K562 (cell line): ENCODE data around the gene PACC1. TPM values are rescaled to one million over a fixed set of nuclear protein-coding genes. Genes with fewer than 3 reads are reported as not detected.

Source experiments
- ATAC-seq: fragments of 200-7000 bp; cut with Tn5 transposase; 3 replicates; pipeline ENCODE4 v1.9.1; 2020; ENCODE audit warnings: moderate library complexity
- BruUV-seq: library from RNA; stranded (reverse); fragments of 400-500 nt; replicated peaks from 2 replicates; lab custom pipeline; 2021; lab: Mats Ljungman, UMichigan
- CTCF ChIA-PET: fragments of 300-600 bp; formaldehyde crosslinking; extraction: SDS; loops from one replicate; lab custom pipeline; 2021; ENCODE audit warnings: low intra/inter-chr PET ratio; lab: Yijun Ruan, JAX
- POLR2A ChIA-PET: fragments of 300-600, 350-650 bp; sonication (Branson Sonifier 250); formaldehyde crosslinking; extraction: SDS; loops from one replicate; lab custom pipeline; 2021; ENCODE audit warnings: antibody characterized with exemption, inconsistent platforms; lab: Yijun Ruan, JAX
- DNase-seq, 4 experiments: peaks; one replicate each; pipeline versions ENCODE4 v3.0.0 to v3.0.0-alpha.2; 2011 to 2018; ENCODE audit warnings: low spot score in 3 of 4, mixed read lengths in 3 of 4; ENCODE audit errors: extremely low read depth in 1 of 4
- FAIRE-seq: peaks from 2 replicates; lab custom pipeline; 2011; peaks lifted over from hg19 to GRCh38; lab: Jason Lieb, UNC
- H2AFZ ChIP-seq: 2 replicates; pipeline ENCODE4 v1.6.0; 2011; ENCODE audit warnings: low read depth, low read length, control low read depth, inconsistent platforms
- H3K27ac ChIP-seq: fragments of 200-600 bp; 3 replicates; pipeline ENCODE4 v1.8.0; 2011; ENCODE audit warnings: low read depth, mild to moderate bottlenecking, control low read depth, inconsistent platforms, low read length, moderate library complexity, mixed read lengths; ENCODE audit errors: extremely low read depth
- H3K27me3 ChIP-seq, 2 experiments: fragments of 300-600 bp in 1 of 2; 2 replicates in 1 of 2; 3 replicates in 1 of 2; pipeline versions ENCODE4 v1.6.0 to v1.8.0; 2011; ENCODE audit warnings: inconsistent platforms in 2 of 2, low read length in 2 of 2, mild to moderate bottlenecking in 1 of 2, mixed read lengths in 1 of 2, moderate library complexity in 1 of 2; ENCODE audit not compliant: control insufficient read depth in 2 of 2, insufficient read depth in 2 of 2
- H3K36me3 ChIP-seq: fragments of 300-600 bp; 3 replicates; pipeline ENCODE4 v1.8.0; 2011; ENCODE audit warnings: mild to moderate bottlenecking, low read length, inconsistent platforms; ENCODE audit not compliant: control insufficient read depth, insufficient read depth
- H3K4me1 ChIP-seq, 2 experiments: fragments of 200-600 bp in 1 of 2; replicated peaks in 1 of 2; 2 replicates in 1 of 2; 3 replicates in 1 of 2; pipeline versions ENCODE4 v1.5.1 to v1.8.0; 2011; ENCODE audit warnings: inconsistent platforms in 2 of 2, low read length in 2 of 2, mild to moderate bottlenecking in 1 of 2, mixed read lengths in 1 of 2, moderate library complexity in 1 of 2; ENCODE audit not compliant: control insufficient read depth in 2 of 2, insufficient read depth in 2 of 2
- H3K4me2 ChIP-seq: 2 replicates; pipeline ENCODE4 v1.6.1; 2011; ENCODE audit warnings: low read length, control low read depth, inconsistent platforms, mixed read lengths; ENCODE audit not compliant: insufficient read depth
- H3K4me3 ChIP-seq: fragments of 200-600 bp; sonication (generic), shearing (Covaris generic); 2 replicates; pipeline ENCODE4 v1.5.1; 2016; ENCODE audit warnings: control low read depth, inconsistent platforms
- H3K79me2 ChIP-seq: fragments of 200-600 bp; 3 replicates; pipeline ENCODE4 v1.8.0; 2011; ENCODE audit warnings: low read length, inconsistent platforms; ENCODE audit not compliant: control insufficient read depth, insufficient read depth
- H3K9ac ChIP-seq, 2 experiments: 2 replicates each; pipeline versions ENCODE4 v1.6.0 to v1.6.1; 2011; ENCODE audit warnings: low read depth in 2 of 2, low read length in 2 of 2, control low read depth in 1 of 2, inconsistent platforms in 1 of 2, mild to moderate bottlenecking in 1 of 2, mixed read lengths in 1 of 2; ENCODE audit not compliant: insufficient read depth in 1 of 2
- H3K9me1 ChIP-seq: one replicate; pipeline ENCODE4 v1.6.0; 2011; ENCODE audit warnings: inconsistent platforms, mild to moderate bottlenecking, low read length, moderate library complexity; ENCODE audit not compliant: control insufficient read depth, insufficient read depth
- H3K9me3 ChIP-seq: replicated peaks from 2 replicates; pipeline ENCODE4 v1.5.1; 2011; ENCODE audit warnings: low read depth, low read length, inconsistent platforms; ENCODE audit not compliant: control insufficient read depth, insufficient read depth
- H4K20me1 ChIP-seq: replicated peaks from 2 replicates; pipeline ENCODE4 v1.6.1; 2011; ENCODE audit warnings: low read length, inconsistent platforms, mixed read lengths; ENCODE audit not compliant: control insufficient read depth, insufficient read depth
- CLOCK ChIP-seq: fragments of 250-450 bp; sonication (Bioruptor Pico); IDR thresholded peaks from 2 replicates; pipeline ENCODE4 v1.4.0; 2020; ENCODE audit warnings: mild to moderate bottlenecking, moderate library complexity, borderline replicate concordance
- CREB3 ChIP-seq: fragments of 450-650 bp; conservative IDR thresholded peaks from 2 replicates; pipeline ENCODE4 v1.6.1; 2016; ENCODE audit warnings: missing genetic modification characterization, low read depth, mild to moderate bottlenecking, missing compliant biosample characterization, moderate library complexity
- ELK1 ChIP-seq: sonication (generic); formaldehyde crosslinking; IDR thresholded peaks from 2 replicates; pipeline ENCODE4 v1.8.1; 2022; ENCODE audit warnings: missing genetic modification reagents
- ZNF79 ChIP-seq: fragments of 250-450 bp; sonication (Bioruptor Pico); IDR thresholded peaks from 2 replicates; pipeline ENCODE4 v1.4.0; 2020; ENCODE audit warnings: low read depth, mild to moderate bottlenecking, moderate library complexity
- WGBS: fragments of 100-300 bp; shearing (Covaris generic); methylation state at CpG from one replicate; pipeline ENCODE4 v1.1.6; 2016; ENCODE audit warnings: low coverage, mixed read lengths; ENCODE audit not compliant: insufficient coverage; ENCODE audit errors: missing lambda C conversion rate; 5-methylcytosine and 5-hydroxymethylcytosine counted together
- in situ Hi-C: fragments of 300-500 bp; cut with MboI; formaldehyde crosslinking; loops from 4 replicates; pipeline ENCODE4 v1.15.0; 2018; ENCODE audit warnings: inconsistent platforms, mixed read lengths
- intact Hi-C: fragments of 100-400 bp; cut with micrococcal nuclease; formaldehyde crosslinking; loops from 2 replicates; pipeline ENCODE4 v1.14.2; 2022
- polyA plus RNA-seq, 8 experiments: library from polyadenylated mRNA; depleted of rRNA in 4 of 8; stranded (reverse) in 5 of 8; unstranded in 3 of 8; fragments of >200 nt; fragmentation: Nextera tagmentation in 2 of 8; fragmentation: Illumina TruSeq in 1 of 8; extraction: Ambion mirVana in 2 of 8; extraction: Trizol in 1 of 8; gene quantifications; 2 replicates each; pipeline versions ENCODE4 v1.2.1 to v1.2.3, GENCODE V29; 2011 to 2014; ENCODE audit warnings: inconsistent platforms in 1 of 8, missing spikeins in 1 of 8
- total RNA-seq, 7 experiments: library from RNA; depleted of rRNA in 6 of 7; stranded (reverse); fragments of >200 nt in 6 of 7; fragmentation: Illumina TruSeq in 2 of 7; extraction: Trizol in 2 of 7; gene quantifications; 2 replicates each; pipeline versions ENCODE4 v1.2.1 to v1.2.3, GENCODE V29; 2011 to 2021; ENCODE audit warnings: low replicate concordance in 1 of 7
- TF ChIP-seq, protein P1 (sequence below), 2 experiments: fragments of 200-800 bp in 1 of 2; sonication (Bioruptor generic) in 1 of 2; sonication (generic) in 1 of 2; formaldehyde crosslinking in 1 of 2; IDR thresholded peaks in 1 of 2; conservative IDR thresholded peaks in 1 of 2; 2 replicates each; pipeline versions ENCODE4 v1.5.0 to v1.6.1; 2016 to 2020; ENCODE audit warnings: missing compliant biosample characterization in 1 of 2, missing genetic modification characterization in 1 of 2, missing genetic modification reagents in 1 of 2
- TF ChIP-seq, protein P2 (sequence below): fragments of 250-450 bp; sonication (Bioruptor Pico); IDR thresholded peaks from 2 replicates; pipeline ENCODE4 v1.5.0; 2021

Gene PACC1
- total and polyA plus RNA-seq, 9 of the 15 experiments (the other 6 are each of a cell fraction or from before 2014, with no cell fraction given): 7.1 to 19.3 (median 14.9) TPM

GRCh38 chr1:212353181-212353580 lies 61.5 kb downstream of the PACC1 start:
- TF ChIP-seq CLOCK (CRISPR knock-in tag) (no peak), ZNF79 (CRISPR knock-in tag) (no peak), ELK1 (CRISPR knock-in tag) (no peak), CREB3 (tag) (no peak)
- TF ChIP-seq, protein P1, sequence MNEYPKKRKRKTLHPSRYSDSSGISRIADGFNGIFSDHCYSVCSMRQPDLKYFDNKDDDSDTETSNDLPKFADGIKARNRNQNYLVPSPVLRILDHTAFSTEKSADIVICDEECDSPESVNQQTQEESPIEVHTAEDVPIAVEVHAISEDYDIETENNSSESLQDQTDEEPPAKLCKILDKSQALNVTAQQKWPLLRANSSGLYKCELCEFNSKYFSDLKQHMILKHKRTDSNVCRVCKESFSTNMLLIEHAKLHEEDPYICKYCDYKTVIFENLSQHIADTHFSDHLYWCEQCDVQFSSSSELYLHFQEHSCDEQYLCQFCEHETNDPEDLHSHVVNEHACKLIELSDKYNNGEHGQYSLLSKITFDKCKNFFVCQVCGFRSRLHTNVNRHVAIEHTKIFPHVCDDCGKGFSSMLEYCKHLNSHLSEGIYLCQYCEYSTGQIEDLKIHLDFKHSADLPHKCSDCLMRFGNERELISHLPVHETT (CRISPR knock-in tag; conservative IDR thresholded peaks at IDR 0.05 in 1 of 2, IDR thresholded peaks at IDR 0.05 in 1 of 2): no peak
- TF ChIP-seq, protein P2, sequence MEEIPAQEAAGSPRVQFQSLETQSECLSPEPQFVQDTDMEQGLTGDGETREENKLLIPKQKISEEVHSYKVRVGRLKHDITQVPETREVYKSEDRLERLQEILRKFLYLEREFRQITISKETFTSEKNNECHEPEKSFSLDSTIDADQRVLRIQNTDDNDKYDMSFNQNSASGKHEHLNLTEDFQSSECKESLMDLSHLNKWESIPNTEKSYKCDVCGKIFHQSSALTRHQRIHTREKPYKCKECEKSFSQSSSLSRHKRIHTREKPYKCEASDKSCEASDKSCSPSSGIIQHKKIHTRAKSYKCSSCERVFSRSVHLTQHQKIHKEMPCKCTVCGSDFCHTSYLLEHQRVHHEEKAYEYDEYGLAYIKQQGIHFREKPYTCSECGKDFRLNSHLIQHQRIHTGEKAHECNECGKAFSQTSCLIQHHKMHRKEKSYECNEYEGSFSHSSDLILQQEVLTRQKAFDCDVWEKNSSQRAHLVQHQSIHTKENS (CRISPR knock-in tag): no peak
- Histone ChIP-seq H3K79me2 (no peaks in the 10 kb centered on the region), H3K9ac (no peak overlapping the region), H3K4me2 (no peak overlapping the region), H3K9me1 (no peaks in the 10 kb centered on the region), H3K36me3 (peaks cover 77% of the 10 kb centered on the region), H3K27ac (no peak overlapping the region; the same call in 2 of the 3 replicates), H4K20me1 (no peaks in the 10 kb centered on the region), H3K9me3 (no peaks in the 10 kb centered on the region), H3K27me3 (no peaks in the 10 kb centered on the region), H3K4me3 (no peak overlapping the region), H2AFZ (no peak overlapping the region), H3K4me1 (peaks cover 0 to 2% of the 10 kb centered on the region in 2 experiments; a peak in 3 of 5 replicates)
- POLR2A ChIA-PET: interaction anchor here (0.6 to 1.3 kb wide), 2 partner anchors 12 to 428 kb away, joined by 3 read pairs; no protein-coding TSS in a partner anchor
- no TSS peak for BruUV-seq
- intact Hi-C loops (no loop called here), in situ Hi-C loops (loop anchor here (25.0 kb wide), 1 partner anchor 666 kb away; the partner anchor contains the start of gene NEK2)
- no peak for FAIRE-seq
- ATAC-seq: peak; percentile 31
- no peak for DNase-seq
- CTCF ChIA-PET: no interaction called here
- 78% methylated on average over 2 of the region's 2 CpGs for WGBS
